ENCODE results near the gene USP50. TPM values are rescaled to one million over a fixed set of nuclear protein-coding genes. Genes with fewer than 3 reads are reported as not detected.

Gene USP50
- polyA plus RNA-seq, 3 donors = not detected

DNA sequence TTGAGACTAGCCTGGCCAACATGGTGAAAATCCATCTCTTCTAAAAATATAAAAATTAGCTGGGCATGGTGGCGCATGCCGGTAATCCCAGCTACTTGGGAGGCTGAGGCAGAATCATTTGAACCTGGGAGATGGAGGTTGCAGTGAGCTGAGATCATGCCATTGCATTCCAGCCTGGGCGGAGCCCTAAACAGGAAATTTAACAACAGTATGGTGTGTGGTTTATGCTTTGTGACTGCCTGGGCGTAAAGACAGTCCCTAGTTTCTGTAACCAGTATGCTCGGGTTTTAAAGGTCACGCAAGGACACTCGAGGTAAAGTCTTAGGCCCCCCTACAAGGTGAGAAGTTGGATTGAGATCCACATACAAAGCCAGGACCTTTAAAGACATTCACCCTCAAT is 43.3 kb downstream of the USP50 start:
- no peak overlapping the region for H3K4me2 ChIP-seq (replicated peaks; ENCODE audit: extremely low read depth, low read length, poor library complexity, severe bottlenecking)
- H3K27me3 ChIP-seq (ENCODE audit: control insufficient read depth in 2 of 2, insufficient read depth in 2 of 2, low read length in 2 of 2) = no peaks in the 10 kb centered on the region
- H2AFZ ChIP-seq (ENCODE audit: insufficient read depth, low read depth, low read length, poor library complexity, severe bottlenecking) = no peak overlapping the region
- no peak overlapping the region for H3K9ac ChIP-seq (ENCODE audit: insufficient read depth, low read length, poor library complexity, severe bottlenecking)
- TF ChIP-seq, protein P1, sequence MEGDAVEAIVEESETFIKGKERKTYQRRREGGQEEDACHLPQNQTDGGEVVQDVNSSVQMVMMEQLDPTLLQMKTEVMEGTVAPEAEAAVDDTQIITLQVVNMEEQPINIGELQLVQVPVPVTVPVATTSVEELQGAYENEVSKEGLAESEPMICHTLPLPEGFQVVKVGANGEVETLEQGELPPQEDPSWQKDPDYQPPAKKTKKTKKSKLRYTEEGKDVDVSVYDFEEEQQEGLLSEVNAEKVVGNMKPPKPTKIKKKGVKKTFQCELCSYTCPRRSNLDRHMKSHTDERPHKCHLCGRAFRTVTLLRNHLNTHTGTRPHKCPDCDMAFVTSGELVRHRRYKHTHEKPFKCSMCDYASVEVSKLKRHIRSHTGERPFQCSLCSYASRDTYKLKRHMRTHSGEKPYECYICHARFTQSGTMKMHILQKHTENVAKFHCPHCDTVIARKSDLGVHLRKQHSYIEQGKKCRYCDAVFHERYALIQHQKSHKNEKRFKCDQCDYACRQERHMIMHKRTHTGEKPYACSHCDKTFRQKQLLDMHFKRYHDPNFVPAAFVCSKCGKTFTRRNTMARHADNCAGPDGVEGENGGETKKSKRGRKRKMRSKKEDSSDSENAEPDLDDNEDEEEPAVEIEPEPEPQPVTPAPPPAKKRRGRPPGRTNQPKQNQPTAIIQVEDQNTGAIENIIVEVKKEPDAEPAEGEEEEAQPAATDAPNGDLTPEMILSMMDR (IDR thresholded peaks at IDR 0.05) = no peak
- intact Hi-C loops (cut with micrococcal nuclease) = no loop called here
- no peaks in the 10 kb centered on the region for H3K4me1 Mint-ChIP-seq
- no peaks in the 10 kb centered on the region for H3K27me3 Mint-ChIP-seq (ENCODE audit: low read depth in 3 of 3)
- no peak for DNase-seq
- no peaks in the 10 kb centered on the region for H4K20me1 ChIP-seq (ENCODE audit: insufficient read depth, low read length)
- peaks cover 54 to 69% of the 10 kb centered on the region in 2 donors for H3K36me3 ChIP-seq (replicated peaks in 1 of 2; ENCODE audit: control insufficient read depth in 1 of 2, insufficient read depth in 2 of 2, low read length in 2 of 2)
- no peaks in the 10 kb centered on the region for H3K9me3 ChIP-seq (replicated peaks in 1 of 2; ENCODE audit: control insufficient read depth in 1 of 2, insufficient read depth in 1 of 2, low read length in 2 of 2)
- H3K4me1 ChIP-seq (ENCODE audit: control insufficient read depth in 1 of 2, insufficient read depth in 2 of 2, low read length in 2 of 2) = no peaks in the 10 kb centered on the region
- peak overlapping the region in 1 of 7 donors; percentile 56 for H3K27ac Mint-ChIP-seq
- peaks cover 52 to 64% of the 10 kb centered on the region in 2 donors for H3K36me3 Mint-ChIP-seq
- no peak overlapping the region for H3K4me3 Mint-ChIP-seq
- WGBS (ENCODE audit: insufficient coverage) = 100% methylated on average over 2 of the region's 7 CpGs
- no peak overlapping the region for H3K27ac ChIP-seq (ENCODE audit: low read depth in 1 of 2, low read length in 2 of 2)
- H3K4me3 ChIP-seq (replicated peaks in 1 of 3; ENCODE audit: low read depth in 2 of 3, low read length in 3 of 3) = no peak overlapping the region
- H3K79me2 ChIP-seq (ENCODE audit: insufficient read depth, low read length) = no peaks in the 10 kb centered on the region
- H3K9me3 Mint-ChIP-seq = no peaks in the 10 kb centered on the region

GRCh38 chr15:50501815-50502214 is 44.7 kb downstream of the USP50 start:
- H4K20me1 ChIP-seq (ENCODE audit: insufficient read depth, low read length) = no peaks in the 10 kb centered on the region
- H3K9ac ChIP-seq (ENCODE audit: insufficient read depth, low read length, poor library complexity, severe bottlenecking) = no peak overlapping the region
- Mint-ChIP-seq H3K4me1 (no peaks in the 10 kb centered on the region), H3K27me3 (ENCODE audit: low read depth in 3 of 3) (no peaks in the 10 kb centered on the region), H3K36me3 (peaks cover 63 to 73% of the 10 kb centered on the region in 2 donors), H3K27ac (peak overlapping the region in 1 of 7 donors; percentile 30), H3K9me3 (no peaks in the 10 kb centered on the region), H3K4me3 (no peak overlapping the region)
- H2AFZ ChIP-seq (ENCODE audit: insufficient read depth, low read depth, low read length, poor library complexity, severe bottlenecking) = no peak overlapping the region
- WGBS (ENCODE audit: insufficient coverage) = 100% methylated on average over 2 of the region's 4 CpGs
- H3K4me1 ChIP-seq (ENCODE audit: control insufficient read depth in 1 of 2, insufficient read depth in 2 of 2, low read length in 2 of 2) = no peaks in the 10 kb centered on the region
- TF ChIP-seq, protein P1 (IDR thresholded peaks at IDR 0.05) = no peak
- peaks cover 65 to 82% of the 10 kb centered on the region in 2 donors for H3K36me3 ChIP-seq (replicated peaks in 1 of 2; ENCODE audit: control insufficient read depth in 1 of 2, insufficient read depth in 2 of 2, low read length in 2 of 2)
- intact Hi-C loops (cut with micrococcal nuclease) = no loop called here
- no peak overlapping the region for H3K4me3 ChIP-seq (replicated peaks in 1 of 3; ENCODE audit: low read depth in 2 of 3, low read length in 3 of 3)
- no peaks in the 10 kb centered on the region for H3K9me3 ChIP-seq (replicated peaks in 1 of 2; ENCODE audit: control insufficient read depth in 1 of 2, insufficient read depth in 1 of 2, low read length in 2 of 2)
- no peaks in the 10 kb centered on the region for H3K79me2 ChIP-seq (ENCODE audit: insufficient read depth, low read length)
- H3K27ac ChIP-seq (ENCODE audit: low read depth in 1 of 2, low read length in 2 of 2) = no peak overlapping the region
- no peak for DNase-seq
- no peaks in the 10 kb centered on the region for H3K27me3 ChIP-seq (ENCODE audit: control insufficient read depth in 2 of 2, insufficient read depth in 2 of 2, low read length in 2 of 2)
- H3K4me2 ChIP-seq (replicated peaks; ENCODE audit: extremely low read depth, low read length, poor library complexity, severe bottlenecking) = no peak overlapping the region

Measured in CD14-positive monocyte (primary cell).